GM18526 (cell line): ENCODE results near the gene ZNF618.

Source experiments
- POLR2A ChIP-seq: IDR thresholded peaks from 3 replicates; pipeline ENCODE4 v1.6.1; 2011; ENCODE audit not compliant: insufficient read length; ENCODE audit errors: extremely low read depth

ZNF618 gene

GRCh38 chr9:113876151-113876992, at the start of gene ZNF618:
ZNF618 (plus strand) TSS chr9:113876309; CDS start chr9:113876381, 72 bp downstream.
- no peak for TF ChIP-seq POLR2A

GRCh38 chr9:113828221-113828620, 47.9 kb upstream of the ZNF618 start:
- TF ChIP-seq POLR2A: no peak

GRCh38 chr9:113837334-113837733, 38.8 kb upstream of the ZNF618 start:
- TF ChIP-seq POLR2A: no peak

GRCh38 chr9:113842086-113842485, 34.0 kb upstream of the ZNF618 start:
- no peak for TF ChIP-seq POLR2A

GRCh38 chr9:113844466-113844865, 31.6 kb upstream of the ZNF618 start:
- TF ChIP-seq POLR2A: no peak

GRCh38 chr9:113851359-113851758, 24.8 kb upstream of the ZNF618 start:
- TF ChIP-seq POLR2A: no peak

GRCh38 chr9:113851873-113852272, 24.2 kb upstream of the ZNF618 start:
- TF ChIP-seq POLR2A: no peak

- TF ChIP-seq POLR2A: no peak
Measured at GRCh38 chr9:113853333-113853732, 22.8 kb upstream of the ZNF618 start.

- no peak for TF ChIP-seq POLR2A
Measured at GRCh38 chr9:113854310-113854709, 21.8 kb upstream of the ZNF618 start.

GRCh38 chr9:113857875-113858274, 18.2 kb upstream of the ZNF618 start:
- no peak for TF ChIP-seq POLR2A

GRCh38 chr9:113858282-113858681, 17.8 kb upstream of the ZNF618 start:
- TF ChIP-seq POLR2A: no peak

- TF ChIP-seq POLR2A: no peak
Measured at GRCh38 chr9:113863345-113863744, 12.8 kb upstream of the ZNF618 start.

- TF ChIP-seq POLR2A: no peak
Measured at GRCh38 chr9:113868501-113868900, 7.6 kb upstream of the ZNF618 start.

GRCh38 chr9:113872485-113873143, 3.5 kb upstream of the ZNF618 start:
- TF ChIP-seq POLR2A: no peak

GRCh38 chr9:113873446-113873845, 2.7 kb upstream of the ZNF618 start:
- no peak for TF ChIP-seq POLR2A

- no peak for TF ChIP-seq POLR2A
Measured at GRCh38 chr9:113873926-113874325, 2.2 kb upstream of the ZNF618 start.
